MM.1S (cell line): Measurements from ENCODE around the gene ADRA1B.

Experiments used
- CTCF ChIP-seq: fragments of 300-600 bp; sonication (generic); IDR thresholded peaks from 2 replicates; pipeline ENCODE4 v1.5.1; 2016; ENCODE audit warnings: antibody characterized with exemption, low read length, mixed read lengths
- EZH2 ChIP-seq: fragments of 300-600 bp; sonication (generic); optimal IDR thresholded peaks from 2 replicates; pipeline ENCODE3; 2017; ENCODE audit warnings: low read depth, mild to moderate bottlenecking, antibody characterized with exemption, low read length, mixed read lengths
- EZH2phosphoT487 ChIP-seq: fragments of 300-600 bp; sonication (generic); IDR thresholded peaks from 2 replicates; pipeline ENCODE4 v1.6.1; 2018; ENCODE audit warnings: antibody characterized with exemption, low read length

DNA sequence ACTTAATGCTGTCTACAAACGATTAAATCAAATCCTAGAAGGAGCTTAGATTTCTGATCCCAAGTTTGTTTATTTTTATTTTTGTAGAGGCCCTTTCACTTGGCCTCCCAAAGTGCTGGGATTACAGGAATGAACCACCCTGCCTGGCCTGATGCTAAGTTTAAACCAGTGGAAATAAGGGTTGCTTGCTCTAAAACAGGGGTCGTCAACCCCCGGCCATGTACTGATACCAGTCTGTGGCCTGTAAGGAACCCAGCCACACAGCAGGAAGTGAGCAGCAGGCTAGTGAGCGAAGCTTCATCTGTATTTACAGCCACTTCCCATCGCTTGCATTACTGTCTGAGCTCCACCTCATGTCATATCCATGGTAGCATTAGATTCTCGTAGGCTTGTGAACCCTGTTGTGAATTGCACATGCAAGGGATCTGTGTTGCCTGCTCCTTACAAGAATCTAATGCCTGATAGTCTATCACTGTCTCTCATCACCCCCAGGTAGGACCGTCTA is 104.0 kb downstream of the ADRA1B start:
- no peak for TF ChIP-seq CTCF
- no peak for TF ChIP-seq EZH2phosphoT487
- TF ChIP-seq EZH2 = no peak
